ENCODE measurements around the gene CALML6.

The CALML6 gene

DNA sequence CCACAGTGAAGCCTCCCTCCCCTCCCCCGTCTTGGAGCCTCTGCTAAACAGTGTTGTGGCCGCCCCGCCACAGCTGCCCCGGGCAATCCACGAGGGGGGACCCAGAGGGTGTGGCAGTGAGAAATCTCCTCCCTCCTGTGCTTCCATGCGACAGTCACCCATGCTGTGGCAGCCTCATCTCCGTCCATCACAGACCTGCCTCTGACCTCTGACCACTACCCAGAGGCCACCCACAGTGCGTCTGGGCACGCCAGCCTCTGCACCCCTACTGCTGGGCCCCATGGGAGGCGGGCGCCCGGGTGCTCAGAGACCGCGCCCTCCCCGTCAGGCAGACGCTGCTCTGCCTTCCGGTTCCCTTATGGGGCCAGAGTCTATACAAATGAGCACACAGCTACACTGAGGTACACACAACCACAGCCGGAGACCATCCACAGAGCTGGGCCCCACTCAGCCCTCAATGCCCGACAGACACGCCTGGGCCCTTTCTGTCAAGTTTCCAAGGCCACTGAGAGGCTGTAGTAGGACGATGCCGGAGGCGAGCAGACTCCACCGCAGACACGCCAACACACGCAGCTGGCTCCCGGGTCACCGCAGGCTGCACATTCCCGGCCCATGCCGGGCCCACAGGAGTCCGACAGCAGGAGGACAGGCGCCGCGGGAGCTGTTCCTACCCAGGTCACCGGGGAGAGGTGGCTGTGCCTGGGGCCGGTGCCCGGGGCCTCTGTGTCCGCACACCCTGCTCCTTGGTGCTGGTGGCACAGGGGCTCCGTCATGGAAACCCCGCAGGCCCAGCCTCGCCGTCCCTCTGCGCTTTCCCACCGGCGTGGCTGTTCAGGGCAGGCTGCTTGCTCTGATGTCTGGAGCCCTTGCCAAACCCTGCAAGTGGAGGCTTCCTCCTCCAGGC is 27.9 kb downstream of the CALML6 start:
- no peak for DNase-seq (ENCODE audit: low read depth in 2 of 2)

GRCh38 chr1:1943834-1944570 is 28.9 kb downstream of the CALML6 start:
- DNase-seq (ENCODE audit: low read depth in 2 of 2), result peak; percentile 42 to 45

GRCh38 chr1:1945782-1946393 is 30.8 kb downstream of the CALML6 start:
- no peak for DNase-seq (ENCODE audit: low read depth in 2 of 2)

GRCh38 chr1:1946540-1946939 is 31.5 kb downstream of the CALML6 start:
- no peak for DNase-seq (ENCODE audit: low read depth in 2 of 2)

DNA sequence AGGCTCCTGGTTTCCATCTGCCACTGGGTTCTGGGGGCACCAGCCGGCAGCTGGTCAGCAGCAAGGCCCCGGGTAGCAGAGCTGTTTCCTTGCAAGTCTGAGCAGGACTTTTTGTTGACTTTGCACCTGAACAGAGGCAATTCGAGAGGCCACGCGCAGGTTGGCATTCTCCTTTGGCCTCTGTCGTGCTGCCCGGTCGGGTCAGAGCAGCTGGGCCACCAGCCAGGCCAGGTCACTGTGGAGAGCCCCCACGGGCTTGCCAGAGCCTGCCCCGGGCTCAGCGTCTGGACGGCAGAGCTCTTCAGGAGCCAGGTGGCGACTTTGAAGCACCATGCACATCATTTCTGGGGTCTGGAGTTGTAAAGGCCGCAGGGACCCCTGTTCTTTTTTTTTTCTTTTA is 32.4 kb downstream of the CALML6 start:
- no peak for DNase-seq (ENCODE audit: low read depth in 2 of 2)

GRCh38 chr1:1948783-1949182 is 33.7 kb downstream of the CALML6 start:
- no peak for DNase-seq (ENCODE audit: low read depth in 2 of 2)

DNA sequence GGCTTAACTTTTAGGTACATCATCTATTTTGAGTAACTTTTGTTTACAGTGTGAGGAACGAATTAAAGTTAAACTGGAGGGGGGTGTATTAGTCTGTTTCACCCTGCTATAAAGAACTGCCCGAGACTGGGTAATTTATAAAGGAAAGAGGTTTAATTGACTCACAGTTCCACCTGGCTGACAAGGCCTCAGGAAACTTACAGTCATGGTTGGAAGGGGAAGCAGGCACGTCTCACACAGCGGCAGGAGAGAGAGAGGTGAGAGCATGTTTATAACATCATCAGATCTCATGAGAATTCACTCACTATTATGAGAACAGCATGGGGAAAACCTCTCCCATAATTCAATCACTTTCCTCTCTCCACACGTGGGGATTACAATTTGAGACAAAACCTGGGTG is 35.9 kb downstream of the CALML6 start:
- DNase-seq (ENCODE audit: low read depth in 2 of 2), result no peak

DNA sequence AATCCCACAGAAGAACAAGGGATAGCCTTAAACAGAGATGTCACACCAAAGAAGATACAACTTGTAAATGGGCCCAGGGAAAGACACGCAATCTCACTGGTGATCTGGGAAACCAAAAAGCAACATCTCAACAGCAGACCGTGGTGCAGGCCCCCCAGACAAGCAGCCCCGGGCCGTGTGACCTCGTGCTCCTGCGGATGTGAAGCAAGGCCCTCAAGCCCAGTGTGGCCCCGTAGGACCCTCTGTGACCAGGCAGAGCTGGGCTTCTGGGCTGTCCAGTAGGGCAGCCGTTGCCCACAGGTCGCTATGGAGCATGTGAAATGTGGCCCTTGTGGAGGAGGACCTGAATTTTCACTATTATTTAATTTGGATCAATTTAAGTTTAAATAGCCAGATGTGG is 39.0 kb downstream of the CALML6 start:
- no peak for DNase-seq (ENCODE audit: low read depth in 2 of 2)

- DNase-seq (ENCODE audit: low read depth in 2 of 2), result peak in 1 of 2 donors; percentile 15
Measured at GRCh38 chr1:1954831-1955441, 39.9 kb downstream of the CALML6 start.

DNA sequence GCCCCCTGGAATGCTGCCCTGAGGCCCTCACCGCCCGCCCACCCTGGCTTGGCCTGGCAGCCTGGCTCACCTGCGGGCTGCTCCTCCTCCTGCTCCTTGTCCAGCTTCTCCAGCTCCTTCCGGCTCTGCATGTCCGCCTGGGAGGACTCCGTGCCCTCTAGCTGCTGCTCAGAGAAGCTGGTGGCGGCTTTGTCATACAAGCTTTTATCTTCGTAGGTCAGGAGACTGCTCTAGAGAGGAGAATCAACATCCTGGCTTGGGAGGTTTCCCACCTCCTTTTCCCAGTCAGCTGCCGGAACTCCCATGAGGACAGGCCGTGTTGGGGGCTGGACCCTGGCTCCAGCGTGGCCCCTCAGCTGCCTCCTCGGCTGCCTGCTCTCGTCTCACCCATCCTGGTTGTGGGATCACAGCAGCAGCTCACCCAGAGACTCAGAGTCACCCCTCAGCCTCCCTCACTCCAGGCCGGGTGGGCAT is 40.6 kb downstream of the CALML6 start:
- DNase-seq (ENCODE audit: low read depth in 2 of 2), result no peak

GRCh38 chr1:1956101-1956500 is 41.0 kb downstream of the CALML6 start:
- no peak for DNase-seq (ENCODE audit: low read depth in 2 of 2)

GRCh38 chr1:1956586-1957532 is 41.8 kb downstream of the CALML6 start:
- no peak for DNase-seq (ENCODE audit: low read depth in 2 of 2)

DNA sequence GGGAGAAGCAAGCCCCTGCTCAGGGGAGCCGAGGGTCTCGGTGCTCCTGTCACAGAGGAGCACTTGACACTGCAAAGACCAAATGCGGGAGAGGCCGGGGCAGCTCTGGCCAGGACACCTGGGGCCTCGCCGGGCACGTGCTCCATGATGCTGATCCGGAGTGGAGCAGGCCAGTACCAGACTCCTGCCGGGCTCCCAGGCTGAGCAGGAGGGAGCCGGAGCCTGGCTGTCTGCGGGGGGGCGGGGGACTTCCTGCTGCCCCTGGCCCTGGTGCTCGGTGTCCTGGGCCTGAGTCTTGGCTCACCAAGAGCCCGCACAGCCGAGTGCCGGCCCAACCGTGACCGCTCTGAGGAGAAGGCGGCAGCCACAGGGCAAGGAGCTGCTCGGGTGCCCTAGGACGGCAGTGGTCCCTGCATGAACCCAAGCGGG is 42.5 kb downstream of the CALML6 start:
- DNase-seq (ENCODE audit: low read depth in 2 of 2), result no peak

GRCh38 chr1:1958071-1958541 is 43.0 kb downstream of the CALML6 start:
- no peak for DNase-seq (ENCODE audit: low read depth in 2 of 2)

GRCh38 chr1:1959459-1959839 is 44.4 kb downstream of the CALML6 start:
- no peak for DNase-seq (ENCODE audit: low read depth in 2 of 2)

DNA sequence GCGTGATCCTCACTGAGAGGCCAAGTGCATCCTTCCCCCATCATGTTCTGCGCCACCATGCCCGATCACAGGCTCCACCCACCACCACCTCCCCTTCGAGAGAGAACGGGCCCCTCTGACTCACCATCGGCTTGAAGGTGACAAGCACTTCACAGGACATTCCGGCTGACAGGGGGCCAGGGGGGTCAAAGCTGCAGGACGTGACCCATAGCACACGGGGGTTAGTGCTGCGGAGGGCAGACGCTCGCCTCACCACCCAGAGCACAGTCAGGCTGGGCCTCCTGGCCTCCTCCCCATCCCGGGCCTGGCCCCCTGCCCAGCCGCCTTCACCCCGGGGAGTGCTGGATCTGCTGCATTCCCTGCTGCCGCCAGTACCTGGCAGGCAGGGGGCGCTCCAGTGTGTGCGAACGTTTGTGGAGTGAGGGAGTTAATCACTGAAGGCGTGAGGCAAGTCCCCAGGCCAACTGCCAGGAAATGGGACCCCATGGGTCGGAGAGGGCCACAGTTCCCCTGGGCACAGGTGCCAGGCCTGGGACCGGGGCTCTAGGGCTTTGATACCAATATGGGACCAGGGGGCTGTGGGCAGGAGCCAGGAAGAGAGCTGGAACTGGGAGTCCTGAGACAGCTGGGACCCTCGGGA is 44.9 kb downstream of the CALML6 start:
- peak; percentile 72 to 78 for DNase-seq (ENCODE audit: low read depth in 2 of 2)

GRCh38 chr1:1960480-1961196 is 45.6 kb downstream of the CALML6 start:
- no peak for DNase-seq (ENCODE audit: low read depth in 2 of 2)

- no peak for DNase-seq (ENCODE audit: low read depth in 2 of 2)
Measured at GRCh38 chr1:1962752-1963151, 47.7 kb downstream of the CALML6 start.

DNA sequence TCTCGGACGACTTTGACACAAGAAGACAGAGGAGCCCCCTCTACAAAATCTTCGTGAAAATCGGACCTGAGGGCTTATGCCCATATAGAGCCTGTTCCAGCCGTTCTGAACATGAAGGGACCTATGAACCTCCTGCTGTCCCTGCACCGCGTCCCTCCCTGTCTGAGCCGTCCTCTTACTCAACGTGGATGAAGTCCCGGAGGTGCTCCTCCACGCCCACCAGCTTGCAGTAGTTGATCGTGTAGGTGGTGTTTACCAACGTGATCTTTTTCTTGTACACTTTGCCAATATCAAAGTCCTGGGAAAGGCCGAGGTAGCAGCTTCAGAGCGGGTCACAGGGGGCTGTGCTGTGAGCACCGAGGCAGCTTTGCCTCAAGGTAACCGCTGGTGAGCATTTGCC is 48.5 kb downstream of the CALML6 start:
- no peak for DNase-seq (ENCODE audit: low read depth in 2 of 2)

- no peak for DNase-seq (ENCODE audit: low read depth in 2 of 2)
Measured at GRCh38 chr1:1964811-1965210, 49.8 kb downstream of the CALML6 start.

Measured in stimulated activated CD8-positive, alpha-beta memory T cell treated with anti-CD3 and anti-CD28 coated beads, Interleukin-2, amount 100 ng/mL, for 48 hours (primary cell).